HG02759 (cell line): ENCODE measurements around the gene RTBDN.

Experiments used
- ATAC-seq: cut with Tn5 transposase; IDR thresholded peaks from one replicate; pipeline ENCODE4 v1.9.1; 2021; ENCODE audit warnings: mild to moderate bottlenecking, moderate library complexity; ENCODE audit not compliant: unreplicated experiment

RTBDN gene

GRCh38 chr19:12793290-12794195 lies 40.8 kb downstream of the RTBDN start:
- ATAC-seq: peak; percentile 34

GRCh38 chr19:12792853-12793289 lies 41.5 kb downstream of the RTBDN start:
- no peak for ATAC-seq

GRCh38 chr19:12792051-12792852 lies 42.1 kb downstream of the RTBDN start:
- ATAC-seq: no peak

GRCh38 chr19:12791345-12792050 lies 42.9 kb downstream of the RTBDN start, which contains the start of gene JUNB:
Gene JUNB (plus strand): TSS chr19:12791486. CDS start chr19:12791772, 286 bp downstream.
- peak; percentile 31 for ATAC-seq

- ATAC-seq: no peak
These were observed 43.6 kb downstream of the RTBDN start for GRCh38 chr19:12790628-12791344.

GRCh38 chr19:12789904-12790619 lies 44.3 kb downstream of the RTBDN start:
- ATAC-seq: peak; percentile 47

GRCh38 chr19:12789098-12789903 lies 45.1 kb downstream of the RTBDN start:
- ATAC-seq: no peak

GRCh38 chr19:12788682-12789097 lies 45.7 kb downstream of the RTBDN start:
- ATAC-seq: no peak

GRCh38 chr19:12788042-12788681 lies 46.2 kb downstream of the RTBDN start:
- no peak for ATAC-seq

- ATAC-seq: no peak
These were observed 46.9 kb downstream of the RTBDN start for GRCh38 chr19:12787458-12787857.

- no peak for ATAC-seq
These were observed 47.4 kb downstream of the RTBDN start for GRCh38 chr19:12786952-12787351.

GRCh38 chr19:12786141-12786870 lies 48.1 kb downstream of the RTBDN start:
- no peak for ATAC-seq

GRCh38 chr19:12785431-12786031 lies 48.8 kb downstream of the RTBDN start:
- no peak for ATAC-seq

GRCh38 chr19:12784871-12785430 lies 49.4 kb downstream of the RTBDN start:
- ATAC-seq: no peak

GRCh38 chr19:12784394-12784870 lies 49.9 kb downstream of the RTBDN start:
- ATAC-seq: no peak

- no peak for ATAC-seq
These were observed 50.5 kb downstream of the RTBDN start for GRCh38 chr19:12783849-12784393.
